SW 1271 (cell line): Measurements from ENCODE around the gene PRDM16.
"Not testable (repeated sequence)": the region's sequence is repeated elsewhere in the genome, so short reads cannot be mapped to it uniquely, and the experiment has no call there.

Experiments used
- DNase-seq, 2 experiments: peaks; one replicate each; lab custom pipeline; 2025; lab: John Stamatoyannopoulos, UW

Gene PRDM16

GRCh38 chr1:3082051-3082450 lies 13.0 kb downstream of the PRDM16 start:
- no peak for DNase-seq

- no peak for DNase-seq
Measured at GRCh38 chr1:3082571-3083516, 13.8 kb downstream of the PRDM16 start.

- DNase-seq = no peak
Measured at GRCh38 chr1:3084154-3084553, 15.2 kb downstream of the PRDM16 start.

GRCh38 chr1:3084726-3085125 lies 15.7 kb downstream of the PRDM16 start:
- DNase-seq = no peak

- no peak for DNase-seq
Measured at GRCh38 chr1:3085721-3086120, 16.7 kb downstream of the PRDM16 start.

- DNase-seq = no peak
Measured at GRCh38 chr1:3086272-3086974, 17.4 kb downstream of the PRDM16 start.

- DNase-seq = no peak
Measured at GRCh38 chr1:3087049-3087448, 18.0 kb downstream of the PRDM16 start.

GRCh38 chr1:3087946-3088668 lies 19.1 kb downstream of the PRDM16 start:
- DNase-seq = not testable (repeated sequence)

- DNase-seq = no peak
Measured at GRCh38 chr1:3089490-3089889, 20.5 kb downstream of the PRDM16 start.

- no peak for DNase-seq
Measured at GRCh38 chr1:3091334-3091733, 22.3 kb downstream of the PRDM16 start.

- DNase-seq = no peak
Measured at GRCh38 chr1:3092530-3092929, 23.5 kb downstream of the PRDM16 start.

GRCh38 chr1:3093898-3094626 lies 25.1 kb downstream of the PRDM16 start:
- no peak for DNase-seq

GRCh38 chr1:3094863-3095780 lies 26.1 kb downstream of the PRDM16 start:
- DNase-seq = no peak

GRCh38 chr1:3096345-3096744 lies 27.3 kb downstream of the PRDM16 start:
- DNase-seq = no peak

GRCh38 chr1:3097231-3097630 lies 28.2 kb downstream of the PRDM16 start:
- DNase-seq = no peak

- DNase-seq = no peak
Measured at GRCh38 chr1:3097861-3098260, 28.9 kb downstream of the PRDM16 start.

- no peak for DNase-seq
Measured at GRCh38 chr1:3099861-3100260, 30.9 kb downstream of the PRDM16 start.

- no peak for DNase-seq
Measured at GRCh38 chr1:3101124-3101939, 32.3 kb downstream of the PRDM16 start.

- no peak for DNase-seq
Measured at GRCh38 chr1:3102641-3103040, 33.6 kb downstream of the PRDM16 start.
